ENCODE data around the gene ZNF91. TPM values are rescaled to one million over a fixed set of nuclear protein-coding genes. Genes with fewer than 3 reads are reported as not detected.
A peak's percentile ranks its signal among the peaks of the same experiment; 100 is the strongest.

The ZNF91 gene
- total and polyA plus RNA-seq, 10 of the 15 experiments (the other 5 are each of a cell fraction or from before 2014, with no cell fraction given), result 4.6 to 31.1 (median 11.3) TPM

DNA sequence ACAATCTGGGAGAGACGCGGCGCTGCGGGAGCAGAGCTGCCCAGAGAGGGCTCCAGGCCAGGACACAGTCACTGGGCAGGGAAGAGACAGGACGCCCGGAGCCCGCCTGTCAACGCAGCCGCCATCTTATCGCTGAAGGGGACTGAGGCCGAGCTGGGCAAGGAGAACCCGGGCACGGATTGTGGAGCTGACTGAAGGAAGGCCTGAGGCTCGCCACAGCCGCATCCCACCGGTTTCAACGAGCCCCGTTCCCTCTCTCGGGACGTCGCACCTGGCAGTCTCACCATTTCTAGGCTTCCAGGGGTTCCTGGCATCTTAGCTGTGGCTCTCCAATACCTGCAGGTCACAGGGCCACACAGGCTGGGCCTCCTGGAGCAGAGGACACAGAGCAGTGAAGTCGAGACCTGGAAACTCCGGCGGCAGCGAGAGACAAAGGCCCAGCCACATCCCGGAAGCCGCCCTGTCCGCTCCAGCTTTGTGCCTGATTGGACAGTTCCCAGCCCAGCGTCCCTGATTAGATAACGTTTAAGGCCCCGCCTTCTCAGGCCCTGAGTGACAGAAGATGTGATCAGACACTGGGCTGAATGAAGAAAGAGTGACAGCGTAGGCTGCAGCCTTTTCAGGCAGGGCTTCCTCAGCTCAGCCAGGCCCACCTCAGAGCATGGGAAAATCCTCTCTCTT lies at the start of gene ZNF91 (continued):
- TF ChIP-seq E2F8 (IDR thresholded peaks at IDR 0.05; ENCODE audit: low read depth, partially characterized antibody), result no peak
- TF ChIP-seq RAD21 (IDR thresholded peaks at IDR 0.05; ENCODE audit: insufficient read depth, low read depth, low read length), result no peak
- TF ChIP-seq KAT2A (conservative IDR thresholded peaks at IDR 0.05; ENCODE audit: control insufficient read depth, low read depth, low read length), result no peak
- TF ChIP-seq BCL11A (IDR thresholded peaks at IDR 0.05; ENCODE audit: low read depth, low read length), result no peak
- no peak for TF ChIP-seq RFX5 (IDR thresholded peaks at IDR 0.05; ENCODE audit: low read depth, low read length)
- TF ChIP-seq ETV6 (conservative IDR thresholded peaks at IDR 0.05 in 1 of 2, IDR thresholded peaks at IDR 0.05 in 1 of 2; ENCODE audit: borderline replicate concordance in 1 of 2, low read depth in 1 of 2), result peak in 1 of 2 experiments; percentile 34; a peak in 1 of 4 replicates
- TF ChIP-seq MXI1 (IDR thresholded peaks at IDR 0.05; ENCODE audit: low read depth, low read length), result no peak
- TF ChIP-seq SP1 (IDR thresholded peaks at IDR 0.05; ENCODE audit: low read depth, low read length), result peak; percentile 96
- TF ChIP-seq IKZF2 (IDR thresholded peaks at IDR 0.05), result no peak
- TF ChIP-seq NR2C1 (IDR thresholded peaks at IDR 0.05), result no peak
- no peak for TF ChIP-seq MEF2A (IDR thresholded peaks at IDR 0.05; ENCODE audit: insufficient read depth, low read depth, low read length)
- no peak for TF ChIP-seq ZZZ3 (IDR thresholded peaks at IDR 0.05; ENCODE audit: control insufficient read depth, insufficient read length, low read depth)
- TF ChIP-seq, protein P1, sequence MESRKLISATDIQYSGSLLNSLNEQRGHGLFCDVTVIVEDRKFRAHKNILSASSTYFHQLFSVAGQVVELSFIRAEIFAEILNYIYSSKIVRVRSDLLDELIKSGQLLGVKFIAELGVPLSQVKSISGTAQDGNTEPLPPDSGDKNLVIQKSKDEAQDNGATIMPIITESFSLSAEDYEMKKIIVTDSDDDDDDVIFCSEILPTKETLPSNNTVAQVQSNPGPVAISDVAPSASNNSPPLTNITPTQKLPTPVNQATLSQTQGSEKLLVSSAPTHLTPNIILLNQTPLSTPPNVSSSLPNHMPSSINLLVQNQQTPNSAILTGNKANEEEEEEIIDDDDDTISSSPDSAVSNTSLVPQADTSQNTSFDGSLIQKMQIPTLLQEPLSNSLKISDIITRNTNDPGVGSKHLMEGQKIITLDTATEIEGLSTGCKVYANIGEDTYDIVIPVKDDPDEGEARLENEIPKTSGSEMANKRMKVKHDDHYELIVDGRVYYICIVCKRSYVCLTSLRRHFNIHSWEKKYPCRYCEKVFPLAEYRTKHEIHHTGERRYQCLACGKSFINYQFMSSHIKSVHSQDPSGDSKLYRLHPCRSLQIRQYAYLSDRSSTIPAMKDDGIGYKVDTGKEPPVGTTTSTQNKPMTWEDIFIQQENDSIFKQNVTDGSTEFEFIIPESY (IDR thresholded peaks at IDR 0.05), result no peak
- TF ChIP-seq NFIC (IDR thresholded peaks at IDR 0.05; ENCODE audit: low read depth, low read length), result no peak
- no peak for TF ChIP-seq RAD51 (IDR thresholded peaks at IDR 0.05)
- no peak for TF ChIP-seq SMC3 (IDR thresholded peaks at IDR 0.05; ENCODE audit: borderline replicate concordance, low read length)
- TF ChIP-seq STAT1 (conservative IDR thresholded peaks at IDR 0.05), result no peak
- no peak for TF ChIP-seq PRDM15 (CRISPR knock-in tag; IDR thresholded peaks at IDR 0.05)
- no peak for TF ChIP-seq MEF2B (IDR thresholded peaks at IDR 0.05; ENCODE audit: partially characterized antibody, poor library complexity, severe bottlenecking)
- no peak for TF ChIP-seq MYB (IDR thresholded peaks at IDR 0.05; ENCODE audit: borderline replicate concordance, low read depth, low read length)
